GM21723 (cell line): Measurements from ENCODE around the gene PPM1H.
A peak's percentile ranks its signal among the peaks of the same experiment; 100 is the strongest.

Experiments used
- ATAC-seq: cut with Tn5 transposase; IDR thresholded peaks from one replicate; pipeline ENCODE4 v1.9.1; 2021; ENCODE audit warnings: mild to moderate bottlenecking, moderate library complexity; ENCODE audit not compliant: unreplicated experiment

The PPM1H gene

GRCh38 chr12:62657363-62657632, 277.7 kb downstream of the PPM1H start:
- no peak for ATAC-seq

DNA sequence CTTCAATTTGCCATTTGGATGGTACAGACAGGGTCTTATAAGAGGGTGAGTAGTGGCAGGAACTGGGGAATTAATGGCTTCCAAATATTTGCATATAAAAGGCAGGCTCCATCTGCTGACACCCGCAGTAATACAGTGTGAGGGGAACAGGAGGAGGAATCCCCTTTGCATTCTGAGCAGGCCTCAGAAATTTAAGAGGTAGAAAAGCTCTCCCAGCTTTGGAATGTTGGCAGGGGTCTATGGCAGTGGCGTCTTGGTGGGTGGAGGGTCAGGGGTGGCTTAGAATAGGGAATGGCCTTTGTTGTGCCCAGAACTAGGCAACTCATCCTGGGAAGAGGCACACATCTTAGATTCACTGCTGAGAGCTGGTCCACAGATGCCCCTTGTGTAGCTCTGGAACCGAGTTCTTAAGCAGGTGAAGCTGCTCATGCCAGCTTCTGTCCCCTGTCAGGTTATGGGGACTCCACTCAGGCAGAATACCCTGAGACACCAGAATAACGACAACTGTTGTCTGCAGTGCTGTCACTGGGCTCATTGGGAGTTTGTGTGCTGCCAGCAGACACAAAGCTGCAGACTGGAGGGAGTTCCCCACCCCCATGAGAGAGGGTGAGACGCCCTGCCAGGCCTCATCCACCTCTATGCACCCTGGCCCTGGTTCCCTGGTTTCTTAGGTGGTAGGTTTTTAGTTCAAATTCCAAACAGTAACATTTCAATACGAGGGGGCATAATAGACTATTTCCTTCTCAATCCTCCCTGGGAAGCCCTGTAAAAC, 278.2 kb downstream of the PPM1H start:
- no peak for ATAC-seq

DNA sequence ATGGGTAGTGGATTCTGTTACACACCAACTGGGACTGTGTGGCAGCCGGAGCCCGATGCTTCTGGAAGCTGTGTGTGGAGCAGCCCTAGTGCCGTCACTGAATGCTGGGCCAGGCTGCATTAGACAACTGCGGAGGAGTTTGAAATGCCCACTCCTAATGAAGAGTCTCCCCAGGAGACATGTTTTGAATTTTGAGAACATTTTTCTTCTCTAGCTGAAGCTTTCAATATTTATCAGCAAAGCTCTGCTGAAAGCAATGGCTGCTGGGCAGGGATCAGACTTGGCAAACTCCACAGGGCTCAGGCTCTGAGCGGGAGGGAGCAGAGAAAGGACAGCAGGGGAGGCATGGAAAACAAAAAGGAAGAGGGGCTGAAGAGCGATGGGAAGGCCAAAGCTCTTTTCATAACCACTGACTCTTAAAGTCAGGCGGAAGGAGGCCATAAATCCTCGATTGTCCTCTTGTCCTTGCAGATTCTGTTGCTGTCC, 279.2 kb downstream of the PPM1H start:
- ATAC-seq, result no peak

- no peak for ATAC-seq
Measured at GRCh38 chr12:62654326-62655241, 280.4 kb downstream of the PPM1H start.

DNA sequence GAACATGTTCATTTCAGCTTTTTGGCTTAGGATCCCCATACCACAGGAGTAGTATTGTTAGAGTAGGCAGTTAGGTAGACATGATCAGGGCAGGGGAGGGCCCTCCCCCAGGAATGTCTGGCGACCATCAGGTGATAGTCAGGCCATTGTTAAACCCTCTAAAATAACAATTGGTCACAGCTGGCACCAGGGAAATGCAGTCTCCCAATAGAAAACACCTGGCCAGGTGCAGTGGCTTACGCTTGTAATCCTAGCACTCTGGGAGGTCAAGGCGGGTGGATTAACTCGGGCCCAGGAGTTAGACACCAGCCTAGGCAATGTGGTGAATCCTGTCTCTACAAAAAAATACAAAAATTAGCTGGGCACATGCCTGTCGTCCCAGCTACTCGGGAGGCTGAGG, 281.2 kb downstream of the PPM1H start:
- no peak for ATAC-seq

GRCh38 chr12:62653304-62653703, 281.6 kb downstream of the PPM1H start:
- no peak for ATAC-seq

DNA sequence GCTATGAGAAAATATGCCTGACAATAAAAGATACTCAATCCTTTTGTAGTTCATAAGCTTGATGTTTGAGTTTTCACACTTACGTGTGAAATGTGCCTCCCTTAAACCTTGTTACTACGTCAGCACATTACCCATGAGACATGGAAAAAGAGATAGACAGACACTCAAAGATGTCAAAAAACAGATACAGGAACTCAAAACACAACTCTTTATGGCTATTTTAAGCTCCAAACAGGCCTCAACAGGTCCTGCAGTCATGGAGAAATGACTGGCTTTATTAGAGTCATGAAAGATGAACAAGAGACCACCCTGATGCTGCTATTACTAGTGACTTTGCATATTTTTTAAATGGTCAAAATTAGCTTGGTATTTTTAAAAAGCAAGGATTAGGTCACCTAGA, 283.8 kb downstream of the PPM1H start:
- no peak for ATAC-seq

DNA sequence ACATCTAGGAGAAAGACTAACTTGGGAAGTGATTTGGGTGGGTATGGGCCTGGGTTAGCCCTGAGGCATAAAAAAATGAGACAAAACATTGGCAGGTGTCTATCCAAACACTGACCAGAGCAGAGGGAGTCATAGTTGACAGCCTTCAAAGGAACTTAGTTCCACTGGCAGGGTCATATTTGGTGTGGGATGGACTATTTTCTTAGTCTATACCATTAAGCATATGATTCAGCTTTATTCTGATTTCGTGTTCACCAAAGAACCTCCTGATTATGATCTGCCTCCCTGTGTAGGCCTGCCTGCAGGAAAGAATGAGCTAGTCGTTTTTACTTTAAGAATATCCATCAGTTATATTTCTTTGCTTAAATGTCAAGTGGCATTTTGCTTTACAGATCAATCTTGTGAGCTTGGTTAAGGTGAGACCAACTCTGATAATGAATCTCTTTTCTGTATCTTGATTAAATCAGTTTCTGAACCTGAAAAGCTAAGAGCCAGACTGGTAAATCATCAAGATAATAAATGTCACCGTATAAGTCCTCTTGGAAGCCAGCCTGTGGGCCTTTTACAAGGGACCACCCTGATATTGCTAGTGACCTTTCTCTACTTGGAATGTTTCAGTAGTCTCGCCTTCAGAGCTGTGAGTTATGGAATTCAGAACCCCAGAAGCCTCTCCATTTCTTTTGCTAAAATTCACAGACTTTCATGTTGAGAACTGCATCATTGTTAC, 285.4 kb downstream of the PPM1H start:
- no peak for ATAC-seq

- ATAC-seq, result no peak
Measured at GRCh38 chr12:62647586-62647985, 287.4 kb downstream of the PPM1H start.

DNA sequence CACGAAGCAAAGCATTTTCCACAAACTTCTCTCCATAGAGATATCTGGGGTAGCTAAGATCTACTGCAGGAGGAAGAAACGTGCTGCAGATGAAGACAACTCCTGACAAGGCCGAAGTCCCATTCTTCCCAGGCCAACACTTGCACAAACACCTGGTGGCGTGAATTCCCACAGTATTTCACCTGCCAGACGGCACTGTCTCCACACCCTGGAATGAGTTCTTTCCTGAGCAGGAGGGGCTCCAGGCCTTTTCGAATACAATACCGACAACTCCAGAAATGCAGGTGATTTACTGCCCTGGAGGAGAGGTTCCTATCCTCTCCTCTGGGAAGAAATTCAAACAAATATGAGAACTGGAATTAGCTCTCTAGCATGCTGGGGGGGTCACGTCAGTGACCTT, 288.4 kb downstream of the PPM1H start:
- no peak for ATAC-seq

GRCh38 chr12:62643486-62643885, 291.5 kb downstream of the PPM1H start:
- ATAC-seq, result no peak

GRCh38 chr12:62642486-62642885, 292.5 kb downstream of the PPM1H start:
- ATAC-seq, result no peak

GRCh38 chr12:62640910-62641448, 294.0 kb downstream of the PPM1H start:
- ATAC-seq, result peak; percentile 95

DNA sequence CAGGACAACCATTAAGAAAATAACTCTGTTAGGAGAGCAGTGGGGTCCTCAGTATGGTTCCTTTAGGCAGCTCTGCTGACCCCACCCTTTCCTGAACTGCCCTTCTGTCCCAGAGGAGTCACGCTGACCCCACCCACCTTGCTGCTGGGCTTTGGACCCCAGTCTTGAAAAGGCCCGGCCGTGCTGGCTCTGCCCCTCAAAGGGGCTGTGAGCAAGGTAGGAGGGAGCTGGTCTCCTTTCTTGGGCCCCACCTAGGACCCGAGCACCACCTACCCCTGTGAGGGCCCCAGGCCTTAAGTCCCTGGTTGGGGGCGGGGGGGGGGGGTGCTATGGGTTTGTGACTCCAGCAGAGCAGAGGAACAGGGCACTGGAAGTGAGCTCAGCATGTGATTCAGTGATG, 297.3 kb downstream of the PPM1H start:
- ATAC-seq, result no peak

DNA sequence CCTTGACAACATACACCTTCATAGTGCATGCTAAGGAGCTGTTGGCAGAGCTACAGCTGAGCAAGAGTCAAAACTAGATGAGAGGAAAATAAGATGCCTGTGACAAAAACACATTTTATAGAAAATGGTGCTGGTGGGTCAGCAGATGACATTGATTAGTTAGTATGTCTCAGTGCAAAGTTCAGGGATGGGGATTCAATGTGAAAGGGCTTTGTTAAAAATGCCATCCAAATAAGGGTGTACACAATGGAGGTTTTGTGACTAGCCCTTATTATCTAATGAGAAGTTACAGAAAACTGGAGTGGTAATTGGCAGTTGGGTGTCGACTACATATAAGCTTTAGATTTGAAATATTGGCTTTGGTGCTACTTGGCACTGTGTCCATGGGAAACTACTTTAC, 299.3 kb downstream of the PPM1H start:
- ATAC-seq, result no peak

DNA sequence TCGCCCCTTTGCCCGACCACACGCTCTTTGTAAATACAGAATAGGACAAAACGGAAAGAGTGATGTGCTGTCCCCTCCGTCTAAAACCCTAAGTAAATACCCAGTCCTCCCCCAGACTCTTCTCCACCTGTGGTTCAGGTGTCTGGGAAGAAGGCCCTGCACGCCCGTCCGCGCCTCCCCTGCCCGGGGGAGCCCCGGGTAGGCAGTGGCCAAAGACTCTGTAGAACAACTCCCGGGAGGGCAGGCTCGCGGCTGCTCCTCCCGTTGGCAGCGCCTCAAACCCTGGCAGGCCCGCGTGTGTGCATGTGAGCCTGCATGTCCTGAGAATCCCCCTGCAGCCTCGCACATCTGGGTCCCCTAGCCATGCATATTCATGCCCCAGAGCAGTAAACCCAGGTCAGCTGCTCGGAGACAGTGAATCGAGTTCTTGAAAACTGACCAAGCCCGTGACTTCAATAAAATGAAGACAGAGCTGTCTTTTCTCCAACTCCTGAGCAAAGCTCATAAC, 302.5 kb downstream of the PPM1H start:
- peak; percentile 52 for ATAC-seq

DNA sequence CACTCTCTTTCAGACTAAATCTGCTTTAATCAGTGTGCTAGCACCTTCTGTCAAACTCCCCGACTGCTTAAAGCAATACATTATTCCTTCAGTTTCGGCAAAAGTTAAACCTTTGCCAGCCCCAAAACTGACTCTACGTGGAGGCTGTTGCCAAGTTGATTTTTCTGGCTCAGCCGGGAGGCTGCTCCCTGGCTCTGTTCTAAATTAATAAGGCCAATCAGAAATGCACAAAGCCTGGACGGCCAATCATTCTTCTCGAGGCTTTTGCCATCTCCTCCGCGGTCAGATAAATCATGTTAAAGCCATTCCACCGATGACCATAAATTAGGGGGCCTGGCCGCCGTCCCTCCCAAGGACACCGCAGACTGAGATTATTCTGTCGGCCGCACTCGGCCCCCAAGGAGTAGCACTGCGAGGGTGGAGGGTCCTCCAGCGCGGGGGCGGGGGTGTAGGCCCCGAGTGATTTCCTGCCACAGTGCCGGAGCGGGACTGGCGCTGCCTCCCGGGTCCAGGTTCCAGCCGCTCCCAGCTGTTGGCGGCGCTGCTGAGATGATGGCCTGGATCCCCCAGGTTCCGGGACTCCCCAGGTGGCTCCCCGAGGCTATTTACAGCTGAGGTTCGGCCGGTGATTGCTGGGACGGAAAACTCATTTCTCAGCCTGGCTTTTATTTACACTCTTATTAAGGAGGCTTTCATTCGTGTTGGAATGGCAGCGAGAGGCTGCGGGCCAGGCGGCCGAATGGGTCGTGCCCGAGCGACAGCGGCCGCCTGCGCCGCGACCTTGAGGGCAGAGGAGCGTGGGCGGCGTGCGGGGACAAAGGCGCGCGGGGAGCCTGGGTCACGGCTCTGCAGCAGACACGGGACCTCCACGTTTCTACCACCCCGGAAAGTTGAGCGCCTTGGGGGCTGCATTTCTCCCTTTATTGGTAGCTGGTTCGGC, 303.2 kb downstream of the PPM1H start:
- peak; percentile 84 for ATAC-seq

GRCh38 chr12:62629971-62630739, 304.8 kb downstream of the PPM1H start:
- ATAC-seq, result no peak

GRCh38 chr12:62629413-62629812, 305.5 kb downstream of the PPM1H start:
- no peak for ATAC-seq
